Measurements from ENCODE around the gene ZDHHC11. TPM values are rescaled to one million over a fixed set of nuclear protein-coding genes. Genes with fewer than 3 reads are reported as not detected.
"Not testable (repeated sequence)": the region's sequence is repeated elsewhere in the genome, so short reads cannot be mapped to it uniquely, and the experiment has no call there.

Gene ZDHHC11
- total and polyA plus RNA-seq, 2 experiments from 2014 or later: 5.8 to 8.5 TPM

DNA sequence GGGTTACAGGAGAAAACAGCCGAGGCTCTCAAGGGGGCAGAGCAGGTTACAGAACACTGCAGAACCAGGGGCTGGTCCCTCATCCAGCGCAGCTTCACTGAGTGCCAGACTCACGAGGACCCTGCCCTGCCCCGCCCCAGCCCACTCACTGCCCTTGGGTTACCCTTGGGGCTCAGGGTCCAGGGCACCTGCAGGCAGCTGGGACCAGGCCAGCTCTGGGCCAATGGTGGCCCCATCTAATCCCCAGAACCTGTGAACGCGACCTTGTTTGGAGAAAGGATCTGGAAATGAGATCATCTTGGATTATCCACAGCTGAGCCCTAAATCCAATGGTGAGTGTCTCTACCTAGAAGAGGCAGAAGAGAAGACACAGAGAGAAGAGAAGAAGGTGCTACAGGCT lies 72.4 kb downstream of the ZDHHC11 start:
- not testable (repeated sequence) for H3K4me1 ChIP-seq (ENCODE audit: insufficient read depth); H3K4me2 ChIP-seq; H2AFZ ChIP-seq; DNase-seq (ENCODE audit: low spot score); H3K27me3 ChIP-seq; H3K4me3 ChIP-seq; H3K9me2 ChIP-seq (replicated peaks; ENCODE audit: insufficient read depth); H4K20me1 ChIP-seq (ENCODE audit: insufficient read depth, poor library complexity, severe bottlenecking); H3K27ac ChIP-seq; H3K36me3 ChIP-seq (replicated peaks; ENCODE audit: insufficient read depth, low read depth); H3K79me2 ChIP-seq; H3K9me3 ChIP-seq (ENCODE audit: low read depth)
- WGBS (ENCODE audit: low lambda C conversion rate, missing lambda C conversion rate): 89% methylated on average over 6 of the region's 6 CpGs

DNA sequence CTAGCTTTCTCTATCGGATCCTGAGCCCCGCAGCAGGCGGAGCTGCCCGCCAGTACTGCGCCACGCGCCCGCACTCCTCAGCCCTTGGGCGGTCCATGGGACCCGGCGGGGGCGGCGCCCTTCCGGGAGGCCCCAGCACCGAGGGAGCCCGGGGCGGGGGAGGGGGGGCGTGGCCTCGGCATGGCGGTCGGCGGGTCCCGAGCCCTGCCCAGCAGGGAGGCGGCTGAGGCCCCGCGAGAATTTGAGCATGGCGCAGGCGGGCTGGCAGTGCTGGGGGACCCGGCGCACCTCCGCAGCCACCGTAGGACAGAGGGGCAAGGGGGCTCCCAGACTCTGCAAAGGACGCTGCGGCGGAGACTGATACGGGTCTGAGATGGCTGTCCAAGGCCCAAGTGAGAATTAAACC lies 73.0 kb downstream of the ZDHHC11 start:
- H2AFZ ChIP-seq: no peak overlapping the region
- TF ChIP-seq EZH2phosphoT487 (IDR thresholded peaks at IDR 0.05; ENCODE audit: low read depth, severe bottlenecking, unreplicated experiment) (no peak), EZH2 (IDR thresholded peaks at IDR 0.05; ENCODE audit: borderline replicate concordance) (no peak)
- TF ChIP-seq, protein P1, sequence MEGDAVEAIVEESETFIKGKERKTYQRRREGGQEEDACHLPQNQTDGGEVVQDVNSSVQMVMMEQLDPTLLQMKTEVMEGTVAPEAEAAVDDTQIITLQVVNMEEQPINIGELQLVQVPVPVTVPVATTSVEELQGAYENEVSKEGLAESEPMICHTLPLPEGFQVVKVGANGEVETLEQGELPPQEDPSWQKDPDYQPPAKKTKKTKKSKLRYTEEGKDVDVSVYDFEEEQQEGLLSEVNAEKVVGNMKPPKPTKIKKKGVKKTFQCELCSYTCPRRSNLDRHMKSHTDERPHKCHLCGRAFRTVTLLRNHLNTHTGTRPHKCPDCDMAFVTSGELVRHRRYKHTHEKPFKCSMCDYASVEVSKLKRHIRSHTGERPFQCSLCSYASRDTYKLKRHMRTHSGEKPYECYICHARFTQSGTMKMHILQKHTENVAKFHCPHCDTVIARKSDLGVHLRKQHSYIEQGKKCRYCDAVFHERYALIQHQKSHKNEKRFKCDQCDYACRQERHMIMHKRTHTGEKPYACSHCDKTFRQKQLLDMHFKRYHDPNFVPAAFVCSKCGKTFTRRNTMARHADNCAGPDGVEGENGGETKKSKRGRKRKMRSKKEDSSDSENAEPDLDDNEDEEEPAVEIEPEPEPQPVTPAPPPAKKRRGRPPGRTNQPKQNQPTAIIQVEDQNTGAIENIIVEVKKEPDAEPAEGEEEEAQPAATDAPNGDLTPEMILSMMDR (IDR thresholded peaks at IDR 0.05; ENCODE audit: poor library complexity): no peak
- no peaks in the 10 kb centered on the region for H3K4me1 ChIP-seq (ENCODE audit: insufficient read depth)
- no peak overlapping the region for H3K4me2 ChIP-seq
- DNase-seq (ENCODE audit: low spot score): peak; percentile 11
- WGBS (ENCODE audit: low lambda C conversion rate, missing lambda C conversion rate): 98% methylated on average over 21 of the region's 36 CpGs
- H4K20me1 ChIP-seq (ENCODE audit: insufficient read depth, poor library complexity, severe bottlenecking): no peaks in the 10 kb centered on the region
- H3K4me3 ChIP-seq: no peak overlapping the region
- no peaks in the 10 kb centered on the region for H3K9me3 ChIP-seq (ENCODE audit: low read depth)
- no peak overlapping the region for H3K27ac ChIP-seq
- no peaks in the 10 kb centered on the region for H3K79me2 ChIP-seq
- H3K9me2 ChIP-seq (replicated peaks; ENCODE audit: insufficient read depth): no peaks in the 10 kb centered on the region
- H3K36me3 ChIP-seq (replicated peaks; ENCODE audit: insufficient read depth, low read depth): no peaks in the 10 kb centered on the region
- H3K27me3 ChIP-seq: no peaks in the 10 kb centered on the region

DNA sequence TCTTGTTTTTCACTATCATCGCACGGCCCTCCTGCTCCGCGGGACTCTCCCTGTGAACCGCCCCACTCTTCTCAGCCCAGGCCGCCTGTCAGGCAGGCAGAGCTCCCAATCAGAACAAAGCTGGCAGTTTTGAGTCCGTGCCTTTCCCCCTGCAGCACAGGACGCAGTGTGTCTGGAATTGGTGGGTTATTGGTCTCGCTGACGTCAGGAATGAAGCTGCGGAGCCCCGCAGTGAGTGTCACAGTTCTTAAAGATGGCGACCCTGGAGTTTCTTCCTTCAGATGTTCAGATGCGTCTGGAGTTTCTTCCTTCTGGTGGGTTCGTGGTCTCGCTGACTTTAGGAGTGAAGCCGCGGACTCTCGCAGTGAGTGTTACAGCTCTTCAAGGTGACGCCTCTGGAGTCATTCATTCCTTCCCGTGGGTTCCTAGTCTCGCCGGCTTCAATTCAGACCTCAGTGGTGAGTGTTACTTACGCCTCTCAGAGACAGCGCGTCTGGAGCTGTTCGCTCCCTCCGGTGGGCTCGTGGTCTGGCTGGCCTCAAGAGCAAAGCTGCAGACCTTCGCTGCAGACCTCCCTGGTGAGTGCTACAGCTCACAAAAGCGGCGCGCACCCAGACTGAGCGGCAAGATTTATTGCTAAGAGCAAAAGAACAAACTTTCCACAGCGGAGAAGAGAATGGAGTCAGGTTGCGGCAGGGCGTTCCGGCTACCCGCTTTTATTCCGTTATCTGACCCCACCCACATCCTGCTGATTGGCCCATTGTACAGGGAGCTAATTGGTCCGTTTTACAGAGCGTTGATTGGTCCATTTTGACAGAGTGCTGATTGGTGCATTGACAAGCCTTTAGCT lies 73.7 kb downstream of the ZDHHC11 start:
- H3K36me3 ChIP-seq (replicated peaks; ENCODE audit: insufficient read depth, low read depth): no peaks in the 10 kb centered on the region
- H4K20me1 ChIP-seq (ENCODE audit: insufficient read depth, poor library complexity, severe bottlenecking): no peaks in the 10 kb centered on the region
- no peak for DNase-seq (ENCODE audit: low spot score)
- H3K4me1 ChIP-seq (ENCODE audit: insufficient read depth): no peaks in the 10 kb centered on the region
- no peaks in the 10 kb centered on the region for H3K79me2 ChIP-seq
- no peak overlapping the region for H2AFZ ChIP-seq
- H3K4me2 ChIP-seq: no peak overlapping the region
- no peaks in the 10 kb centered on the region for H3K9me2 ChIP-seq (replicated peaks; ENCODE audit: insufficient read depth)
- TF ChIP-seq, protein P1 (IDR thresholded peaks at IDR 0.05; ENCODE audit: poor library complexity): no peak
- TF ChIP-seq EZH2phosphoT487 (IDR thresholded peaks at IDR 0.05; ENCODE audit: low read depth, severe bottlenecking, unreplicated experiment): no peak
- TF ChIP-seq EZH2 (IDR thresholded peaks at IDR 0.05; ENCODE audit: borderline replicate concordance): no peak
- WGBS (ENCODE audit: low lambda C conversion rate, missing lambda C conversion rate): 90% methylated on average over 42 of the region's 42 CpGs
- no peak overlapping the region for H3K27ac ChIP-seq
- H3K27me3 ChIP-seq: no peaks in the 10 kb centered on the region
- H3K9me3 ChIP-seq (ENCODE audit: low read depth): no peaks in the 10 kb centered on the region
- H3K4me3 ChIP-seq: no peak overlapping the region

DNA sequence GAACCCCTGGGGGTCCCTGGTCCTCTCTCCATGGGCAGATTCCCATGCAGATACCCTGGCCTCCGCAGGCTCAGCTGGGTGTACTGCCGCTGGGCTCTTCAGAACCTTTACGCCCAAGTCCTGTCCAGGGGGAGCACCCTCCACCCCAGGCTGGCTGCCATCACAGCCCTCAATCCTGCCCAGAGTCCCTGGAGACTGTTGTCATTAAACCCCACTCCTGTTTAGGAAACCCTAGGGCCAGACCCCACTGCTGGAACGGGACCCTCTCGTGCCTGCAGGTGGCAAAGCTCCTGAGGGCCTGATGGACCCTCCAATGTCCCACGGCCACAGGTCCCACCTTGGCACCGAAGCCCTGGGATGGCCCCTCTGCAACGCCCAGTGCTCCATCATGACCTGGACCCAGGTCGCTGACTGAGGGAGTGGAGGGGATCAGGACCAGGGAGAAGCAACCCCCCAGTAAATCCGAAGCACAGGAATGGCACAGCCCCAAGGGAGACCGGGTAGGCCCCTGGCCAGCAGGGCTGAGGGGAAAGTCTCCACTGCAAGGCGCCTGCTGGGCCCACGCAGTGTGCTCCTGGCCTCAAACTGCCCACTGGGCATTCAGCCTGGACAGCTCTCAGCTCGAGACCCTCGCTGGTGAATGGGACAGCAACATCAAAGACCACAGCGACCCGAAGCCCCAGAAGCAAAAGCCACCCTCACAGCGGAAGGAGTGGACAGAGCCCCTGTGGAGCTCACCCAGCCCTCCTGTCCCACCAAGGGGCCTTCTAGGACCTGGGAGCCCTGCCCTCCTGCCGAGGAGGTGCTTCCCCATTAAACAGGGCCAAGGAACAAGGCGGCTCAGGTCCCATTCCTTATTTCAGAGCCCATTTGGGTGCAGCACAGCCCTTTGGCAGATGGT lies 74.6 kb downstream of the ZDHHC11 start:
- Histone ChIP-seq H3K9me3 (ENCODE audit: low read depth) (no peaks in the 10 kb centered on the region), H3K36me3 (replicated peaks; ENCODE audit: insufficient read depth, low read depth) (no peaks in the 10 kb centered on the region), H3K4me2 (no peak overlapping the region), H3K9me2 (replicated peaks; ENCODE audit: insufficient read depth) (no peaks in the 10 kb centered on the region), H3K4me3 (no peak overlapping the region), H2AFZ (no peak overlapping the region), H3K4me1 (ENCODE audit: insufficient read depth) (no peaks in the 10 kb centered on the region), H3K27ac (no peak overlapping the region), H4K20me1 (ENCODE audit: insufficient read depth, poor library complexity, severe bottlenecking) (no peaks in the 10 kb centered on the region), H3K79me2 (no peaks in the 10 kb centered on the region), H3K27me3 (no peaks in the 10 kb centered on the region)
- WGBS (ENCODE audit: low lambda C conversion rate, missing lambda C conversion rate): 89% methylated on average over 20 of the region's 20 CpGs
- no peak for TF ChIP-seq EZH2phosphoT487 (IDR thresholded peaks at IDR 0.05; ENCODE audit: low read depth, severe bottlenecking, unreplicated experiment)
- TF ChIP-seq EZH2 (IDR thresholded peaks at IDR 0.05; ENCODE audit: borderline replicate concordance): no peak
- TF ChIP-seq, protein P1 (IDR thresholded peaks at IDR 0.05; ENCODE audit: poor library complexity): no peak
- no peak for DNase-seq (ENCODE audit: low spot score)

DNA sequence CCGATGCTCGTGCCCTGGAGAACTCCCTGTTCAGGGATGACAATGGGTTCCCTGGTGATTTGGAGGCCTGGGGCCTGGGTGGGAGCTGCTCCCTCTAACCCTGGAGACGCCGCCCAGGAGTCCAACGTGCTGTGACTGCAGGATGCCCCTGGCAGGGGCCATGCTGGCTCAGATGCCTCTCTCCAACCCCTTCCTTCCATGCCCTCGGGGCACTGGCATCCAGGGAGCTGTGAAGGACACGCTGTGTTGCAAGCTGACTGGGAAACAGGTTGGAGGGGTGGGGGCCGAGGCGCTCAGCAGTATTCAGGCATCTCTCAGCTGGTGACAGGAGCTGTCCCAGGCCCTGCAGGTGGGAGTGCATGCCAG lies 75.2 kb downstream of the ZDHHC11 start:
- H3K4me2 ChIP-seq; H2AFZ ChIP-seq; H3K9me3 ChIP-seq (ENCODE audit: low read depth); H3K36me3 ChIP-seq (replicated peaks; ENCODE audit: insufficient read depth, low read depth); H4K20me1 ChIP-seq (ENCODE audit: insufficient read depth, poor library complexity, severe bottlenecking); H3K27me3 ChIP-seq; DNase-seq (ENCODE audit: low spot score); H3K79me2 ChIP-seq; H3K27ac ChIP-seq; H3K4me3 ChIP-seq; H3K4me1 ChIP-seq (ENCODE audit: insufficient read depth); H3K9me2 ChIP-seq (replicated peaks; ENCODE audit: insufficient read depth): not testable (repeated sequence)
- WGBS (ENCODE audit: low lambda C conversion rate, missing lambda C conversion rate): 87% methylated on average over 9 of the region's 9 CpGs
